Measurements from ENCODE around the gene FAM229A.

FAM229A gene

DNA sequence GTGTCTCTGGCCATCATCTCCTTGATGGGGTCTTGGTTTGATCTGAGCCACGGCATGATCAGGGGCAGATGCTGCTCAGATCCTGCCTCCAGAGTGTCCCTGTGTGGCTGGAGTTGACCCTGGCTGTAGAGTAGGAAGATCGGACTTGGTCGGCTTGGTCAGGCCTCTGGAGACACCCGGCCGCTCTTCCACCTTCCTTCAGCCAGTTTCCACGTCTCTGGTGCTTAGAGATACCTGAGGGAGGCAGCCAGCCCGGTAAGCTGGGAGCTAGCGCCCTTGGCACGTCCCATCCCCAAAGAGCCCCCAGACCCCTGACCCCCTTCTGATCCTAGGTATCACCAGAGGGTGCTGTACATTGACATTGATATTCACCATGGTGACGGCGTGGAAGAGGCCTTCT lies 35.1 kb downstream of the FAM229A start:
- DNase-seq: no peak

DNA sequence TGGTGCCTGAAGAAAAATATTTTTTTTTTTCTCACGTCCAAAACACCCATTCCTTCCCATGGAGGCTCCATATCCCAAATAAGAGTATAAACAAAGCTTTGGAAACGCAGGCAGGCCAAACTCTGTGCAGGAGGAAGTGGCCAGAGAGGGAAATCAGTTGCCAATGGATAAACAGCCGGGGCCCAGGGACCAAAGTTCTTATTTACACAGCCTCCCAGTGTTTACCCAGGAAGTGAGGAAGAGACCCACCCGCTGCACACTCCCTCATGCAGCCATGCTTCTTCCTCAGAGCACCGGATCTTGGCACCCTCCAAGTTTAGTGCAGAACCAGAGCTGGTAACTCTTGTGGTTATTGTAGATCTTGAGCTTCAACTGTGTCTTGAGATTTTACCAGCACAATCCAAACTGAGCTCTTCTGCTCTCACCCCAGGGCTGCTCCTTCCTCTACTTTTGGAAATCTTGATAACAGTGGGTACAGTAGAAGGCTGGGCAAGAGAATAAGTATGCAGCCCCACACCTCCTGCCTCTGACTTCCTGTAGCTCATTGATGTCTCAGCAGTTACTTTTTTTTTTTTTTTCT lies 40.5 kb downstream of the FAM229A start:
- DNase-seq: no peak

- DNase-seq: no peak
These were observed 44.0 kb downstream of the FAM229A start for GRCh38 chr1:32318127-32318869.

- no peak for DNase-seq
These were observed 45.4 kb downstream of the FAM229A start for GRCh38 chr1:32316903-32317277.

DNA sequence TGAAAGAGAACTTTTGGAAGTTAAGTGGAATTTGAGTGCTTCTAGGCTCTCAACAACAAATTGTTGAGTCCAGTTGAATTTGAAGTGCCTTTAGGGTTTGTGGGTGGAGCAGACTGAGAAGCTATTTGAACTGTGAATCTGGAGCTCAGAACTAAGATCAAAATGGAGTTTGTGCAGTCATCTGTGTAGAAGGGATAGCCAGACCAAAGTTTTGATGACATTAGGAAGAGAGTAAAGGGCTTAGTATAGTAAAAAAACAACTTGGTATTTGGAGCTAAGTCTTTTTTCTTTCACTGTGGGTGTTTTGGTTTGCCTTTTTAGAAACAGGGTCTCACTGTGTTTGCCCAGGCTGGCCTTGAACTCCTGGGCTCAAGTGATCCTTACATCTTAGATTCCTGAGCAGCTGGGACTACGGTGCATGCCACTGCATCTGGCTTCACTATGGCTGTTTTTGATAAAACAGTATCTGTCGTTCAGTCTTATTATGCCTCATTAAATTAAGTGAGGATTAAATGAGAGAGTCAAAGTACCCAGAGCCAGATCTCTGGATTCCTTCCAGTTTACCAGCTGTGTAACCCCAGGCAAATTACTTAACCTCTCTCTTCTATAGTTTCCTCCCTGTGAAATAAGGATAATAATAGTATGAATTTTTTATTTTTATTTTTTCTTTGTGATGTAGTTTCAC lies 50.4 kb downstream of the FAM229A start:
- DNase-seq: no peak
